Measurements from ENCODE around the gene CALHM6.

CALHM6 gene

DNA sequence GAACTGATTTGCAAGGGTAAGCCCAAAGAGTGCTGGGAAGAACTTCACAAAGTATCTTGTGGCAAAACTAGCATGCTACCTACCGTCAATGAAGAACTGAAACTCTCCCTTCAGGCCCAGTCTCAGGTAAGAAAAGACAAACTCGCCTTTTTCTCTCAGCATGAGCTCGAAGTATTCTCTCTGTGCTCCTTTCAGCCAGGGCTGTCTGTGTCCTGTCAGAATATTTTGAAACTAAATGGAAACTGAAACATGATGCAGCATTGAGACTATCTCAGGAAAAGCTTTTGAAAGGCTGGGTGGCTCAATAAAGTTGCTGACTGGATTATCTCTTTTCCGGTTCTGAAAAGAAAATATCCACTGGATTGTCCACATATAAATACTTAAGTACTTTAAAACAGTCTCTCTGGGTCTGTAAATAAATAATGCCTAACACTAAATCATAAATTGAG, 51.0 kb downstream of the CALHM6 start:
- H3K4me3 ChIP-seq (ENCODE audit: low read depth, low read length): no peak overlapping the region
- TF ChIP-seq, protein P1, sequence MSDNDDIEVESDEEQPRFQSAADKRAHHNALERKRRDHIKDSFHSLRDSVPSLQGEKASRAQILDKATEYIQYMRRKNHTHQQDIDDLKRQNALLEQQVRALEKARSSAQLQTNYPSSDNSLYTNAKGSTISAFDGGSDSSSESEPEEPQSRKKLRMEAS (IDR thresholded peaks at IDR 0.05; ENCODE audit: low read depth, low read length): no peak
- TF ChIP-seq CTCF (IDR thresholded peaks at IDR 0.05; ENCODE audit: low read depth, low read length) (no peak), POLR2A (IDR thresholded peaks at IDR 0.05; ENCODE audit: extremely low read depth, insufficient read length) (no peak), MYC (IDR thresholded peaks at IDR 0.05; ENCODE audit: low read depth, low read length) (no peak)
- DNase-seq (ENCODE audit: low read depth): no peak

DNA sequence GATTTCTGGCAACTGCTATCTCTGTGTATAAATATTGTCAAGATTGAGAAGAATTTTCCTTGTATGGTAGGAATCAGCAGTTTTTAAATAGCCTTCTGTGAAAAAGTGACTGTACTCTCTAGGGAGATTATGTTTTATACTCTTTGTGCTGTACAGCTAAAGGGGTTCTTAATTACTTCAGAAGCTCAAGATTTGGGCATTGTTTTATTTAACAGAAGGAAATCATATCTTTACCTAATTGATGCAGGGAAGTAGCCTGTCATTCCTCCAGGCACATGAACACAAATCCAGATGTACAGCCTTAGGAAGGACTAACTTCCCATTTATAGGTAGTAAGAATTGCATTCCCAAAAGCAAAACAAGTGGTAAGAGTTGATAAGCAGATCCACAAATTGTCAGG, 51.6 kb downstream of the CALHM6 start:
- H3K4me3 ChIP-seq (ENCODE audit: low read depth, low read length): no peak overlapping the region
- no peak for TF ChIP-seq MYC (IDR thresholded peaks at IDR 0.05; ENCODE audit: low read depth, low read length)
- TF ChIP-seq, protein P1 (IDR thresholded peaks at IDR 0.05; ENCODE audit: low read depth, low read length): no peak
- TF ChIP-seq CTCF (IDR thresholded peaks at IDR 0.05; ENCODE audit: low read depth, low read length): no peak
- no peak for TF ChIP-seq POLR2A (IDR thresholded peaks at IDR 0.05; ENCODE audit: extremely low read depth, insufficient read length)
- no peak for DNase-seq (ENCODE audit: low read depth)

Data from NB4 (cell line).